PC-9 (cell line): ENCODE results near the gene FAM131B. TPM values are rescaled to one million over a fixed set of nuclear protein-coding genes. Genes with fewer than 3 reads are reported as not detected.
A peak's percentile ranks its signal among the peaks of the same experiment; 100 is the strongest.

Experiments
- BruUV-seq: library from RNA; stranded (reverse); fragments of 400-500 nt; replicated peaks from 2 replicates; lab custom pipeline; 2021; lab: Mats Ljungman, UMichigan
- CTCF ChIA-PET: fragments of 300-600 bp; sonication (Branson Sonifier 250); formaldehyde crosslinking; loops from one replicate; lab custom pipeline; 2022; ENCODE audit warnings: antibody characterized with exemption; lab: Charles Lee
- POLR2A ChIA-PET: fragments of 300-600 bp; sonication (Branson Sonifier 250); formaldehyde crosslinking; loops from one replicate; lab custom pipeline; 2022; ENCODE audit warnings: antibody characterized with exemption; ENCODE audit not compliant: unreplicated experiment; lab: Charles Lee
- DNase-seq, 2 experiments: peaks; one replicate each; pipeline versions ENCODE4 v3.0.0 to v3.0.0-alpha.2; 2015 to 2022; ENCODE audit warnings: mixed read lengths in 1 of 2
- H2AFZ ChIP-seq: fragments of 200-600 bp; sonication (generic); 2 replicates; pipeline ENCODE4 v1.8.1; 2017; ENCODE audit warnings: antibody characterized with exemption
- H3F3A ChIP-seq: fragments of 200-600 bp; sonication (generic); 2 replicates; pipeline ENCODE4 v1.8.1; 2017; ENCODE audit warnings: antibody characterized with exemption, mild to moderate bottlenecking, low read depth; ENCODE audit not compliant: insufficient read depth
- H3K27ac ChIP-seq: fragments of 200-600 bp; sonication (generic); 2 replicates; pipeline ENCODE4 v1.6.1; 2016; ENCODE audit warnings: mixed run types
- H3K27me3 ChIP-seq: fragments of 200-600 bp; sonication (generic); 2 replicates; pipeline ENCODE4 v1.6.1; 2016; ENCODE audit warnings: low read depth, mixed run types; ENCODE audit not compliant: insufficient read depth
- H3K36me3 ChIP-seq: fragments of 200-600 bp; sonication (generic); 2 replicates; pipeline ENCODE4 v1.6.1; 2016; ENCODE audit warnings: low read depth, mixed run types
- H3K4me1 ChIP-seq: fragments of 200-600 bp; sonication (generic); replicated peaks from 2 replicates; pipeline ENCODE4 v1.6.1; 2016; ENCODE audit warnings: mixed run types; ENCODE audit not compliant: insufficient read depth
- H3K4me2 ChIP-seq: fragments of 200-600 bp; sonication (generic); 2 replicates; pipeline ENCODE4 v1.6.1; 2017; ENCODE audit warnings: mixed run types
- H3K4me3 ChIP-seq: fragments of 200-600 bp; sonication (generic); 2 replicates; pipeline ENCODE4 v1.6.1; 2016; ENCODE audit warnings: mixed run types
- H3K79me2 ChIP-seq: fragments of 200-600 bp; sonication (generic); 2 replicates; pipeline ENCODE4 v1.6.1; 2017; ENCODE audit warnings: low read depth, mixed run types
- H3K9me2 ChIP-seq: fragments of 200-600 bp; sonication (generic); 2 replicates; pipeline ENCODE4 v1.8.1; 2017; ENCODE audit warnings: mild to moderate bottlenecking; ENCODE audit not compliant: insufficient read depth
- H3K9me3 ChIP-seq: fragments of 200-600 bp; sonication (generic); 2 replicates; pipeline ENCODE4 v1.8.1; 2016; ENCODE audit warnings: low read depth; ENCODE audit not compliant: insufficient read depth
- H4K20me1 ChIP-seq: fragments of 200-600 bp; sonication (generic); 2 replicates; pipeline ENCODE4 v1.8.1; 2017; ENCODE audit not compliant: insufficient read depth
- EZH2 ChIP-seq: fragments of 200-600 bp; sonication (generic); IDR thresholded peaks from 2 replicates; pipeline ENCODE4 v1.8.0; 2017; ENCODE audit warnings: antibody characterized with exemption, low read depth
- intact Hi-C: fragments of 100-400 bp; cut with micrococcal nuclease; formaldehyde crosslinking; loops from one replicate; pipeline ENCODE4 v1.10.0; 2022; ENCODE audit not compliant: unreplicated experiment
- microRNA-seq: library from miRNA; unstranded; fragments of <30 nt; microRNA quantifications from one replicate; pipeline ENCODE4 v1.2.0, GENCODE V29; 2021; ENCODE audit warnings: borderline number of aligned reads, borderline replicate concordance
- total RNA-seq: library from RNA; stranded (reverse); gene quantifications from 2 replicates; pipeline ENCODE4 v1.2.3, GENCODE V29; 2021
- TF ChIP-seq, protein P1 (sequence below): fragments of 200-600 bp; sonication (generic); conservative IDR thresholded peaks from 2 replicates; pipeline ENCODE4 v1.6.1; 2017; ENCODE audit warnings: mixed run types, antibody characterized with exemption, mild to moderate bottlenecking, moderate library complexity

The FAM131B gene
- total RNA-seq, 1 experiment from 2014 or later = 0.65 TPM

DNA sequence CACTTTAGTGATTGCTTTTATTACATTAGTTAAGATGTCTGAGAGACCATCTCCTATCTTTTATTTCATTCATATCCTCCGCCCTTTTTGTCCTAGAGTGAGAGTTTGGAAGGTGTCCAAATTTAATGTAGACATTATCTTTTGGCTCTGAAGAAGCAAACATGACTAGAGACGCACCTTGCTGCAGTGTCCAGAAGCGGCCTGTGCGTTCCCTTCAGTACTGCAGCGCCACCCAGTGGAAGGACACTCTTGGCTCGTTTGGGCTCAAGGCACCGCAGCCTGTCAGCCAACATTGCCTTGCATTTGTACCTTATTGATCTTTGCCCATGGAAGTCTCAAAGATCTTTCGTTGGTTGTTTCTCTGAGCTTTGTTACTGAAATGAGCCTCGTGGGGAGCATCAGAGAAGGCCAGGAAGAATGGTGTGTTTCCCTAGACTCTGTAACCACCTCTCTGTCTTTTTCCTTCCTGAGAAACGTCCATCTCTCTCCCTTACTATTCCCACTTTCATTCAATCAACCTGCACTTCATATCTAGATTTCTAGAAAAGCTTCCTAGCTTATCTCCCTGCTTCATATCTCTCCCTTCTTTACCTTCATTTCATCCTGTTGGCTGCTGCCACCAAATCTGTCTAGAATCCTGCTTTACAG is 57.0 kb downstream of the FAM131B start:
- TF ChIP-seq, protein P1, sequence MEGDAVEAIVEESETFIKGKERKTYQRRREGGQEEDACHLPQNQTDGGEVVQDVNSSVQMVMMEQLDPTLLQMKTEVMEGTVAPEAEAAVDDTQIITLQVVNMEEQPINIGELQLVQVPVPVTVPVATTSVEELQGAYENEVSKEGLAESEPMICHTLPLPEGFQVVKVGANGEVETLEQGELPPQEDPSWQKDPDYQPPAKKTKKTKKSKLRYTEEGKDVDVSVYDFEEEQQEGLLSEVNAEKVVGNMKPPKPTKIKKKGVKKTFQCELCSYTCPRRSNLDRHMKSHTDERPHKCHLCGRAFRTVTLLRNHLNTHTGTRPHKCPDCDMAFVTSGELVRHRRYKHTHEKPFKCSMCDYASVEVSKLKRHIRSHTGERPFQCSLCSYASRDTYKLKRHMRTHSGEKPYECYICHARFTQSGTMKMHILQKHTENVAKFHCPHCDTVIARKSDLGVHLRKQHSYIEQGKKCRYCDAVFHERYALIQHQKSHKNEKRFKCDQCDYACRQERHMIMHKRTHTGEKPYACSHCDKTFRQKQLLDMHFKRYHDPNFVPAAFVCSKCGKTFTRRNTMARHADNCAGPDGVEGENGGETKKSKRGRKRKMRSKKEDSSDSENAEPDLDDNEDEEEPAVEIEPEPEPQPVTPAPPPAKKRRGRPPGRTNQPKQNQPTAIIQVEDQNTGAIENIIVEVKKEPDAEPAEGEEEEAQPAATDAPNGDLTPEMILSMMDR = peak; percentile 91
- TF ChIP-seq EZH2 = no peak
- H2AFZ ChIP-seq = no peak overlapping the region
- intact Hi-C loops = loop anchor here (1.0 to 2.0 kb wide), 5 partner anchors 65 to 297 kb away; partner anchors contain the start of gene ZYX
- no peaks in the 10 kb centered on the region for H3K4me1 ChIP-seq
- CTCF ChIA-PET = interaction anchor here (0.7 to 1.0 kb wide), 2 partner anchors 17 to 65 kb away, joined by 4 to 10 read pairs; partner anchors contain the start of gene CASP2
- no peaks in the 10 kb centered on the region for H3K9me3 ChIP-seq
- H3K79me2 ChIP-seq = no peaks in the 10 kb centered on the region
- H3F3A ChIP-seq = peaks cover 47% of the 10 kb centered on the region; the same call in 1 of the 2 replicates
- peaks cover 47% of the 10 kb centered on the region for H3K36me3 ChIP-seq
- H3K4me2 ChIP-seq = no peak overlapping the region
- POLR2A ChIA-PET = no interaction called here
- no peaks in the 10 kb centered on the region for H3K9me2 ChIP-seq
- H3K27me3 ChIP-seq = no peaks in the 10 kb centered on the region
- H3K4me3 ChIP-seq = no peak overlapping the region
- DNase-seq = peak in 1 of 2 experiments; percentile 72
- H4K20me1 ChIP-seq = 0 out of 2 replicates have a peak, but pooled peaks cover 4% of the 10 kb centered on the region
- H3K27ac ChIP-seq = no peak overlapping the region
- BruUV-seq = no TSS peak

DNA sequence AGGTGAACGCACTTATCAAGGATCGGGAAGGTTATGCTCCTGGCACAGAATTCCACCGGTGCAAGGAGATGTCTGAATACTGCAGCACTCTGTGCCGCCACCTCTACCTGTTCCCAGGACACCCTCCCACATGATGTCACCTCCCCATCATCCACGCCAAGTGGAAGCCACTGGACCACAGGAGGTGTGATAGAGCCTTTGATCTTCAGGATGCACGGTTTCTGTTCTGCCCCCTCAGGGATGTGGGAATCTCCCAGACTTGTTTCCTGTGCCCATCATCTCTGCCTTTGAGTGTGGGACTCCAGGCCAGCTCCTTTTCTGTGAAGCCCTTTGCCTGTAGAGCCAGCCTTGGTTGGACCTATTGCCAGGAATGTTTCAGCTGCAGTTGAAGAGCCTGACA is 57.6 kb downstream of the FAM131B start:
- no peak overlapping the region for H3K4me2 ChIP-seq
- H3K9me3 ChIP-seq = no peaks in the 10 kb centered on the region
- H2AFZ ChIP-seq = no peak overlapping the region
- intact Hi-C loops = loop anchor here (1.0 to 2.0 kb wide), 5 partner anchors 65 to 297 kb away; partner anchors contain the start of gene ZYX
- peaks cover 48% of the 10 kb centered on the region; the same call in 1 of the 2 replicates for H3F3A ChIP-seq
- no peak for DNase-seq
- H3K4me3 ChIP-seq = no peak overlapping the region
- ChIA-PET CTCF (interaction anchor here (0.7 to 1.0 kb wide), 2 partner anchors 17 to 64 kb away, joined by 4 to 10 read pairs; partner anchors contain the start of gene CASP2), POLR2A (no interaction called here)
- H4K20me1 ChIP-seq = 0 out of 2 replicates have a peak, but pooled peaks cover 4% of the 10 kb centered on the region
- no peaks in the 10 kb centered on the region for H3K9me2 ChIP-seq
- no peaks in the 10 kb centered on the region for H3K27me3 ChIP-seq
- H3K4me1 ChIP-seq = no peaks in the 10 kb centered on the region
- TF ChIP-seq, protein P1 = no peak
- no peak for TF ChIP-seq EZH2
- peaks cover 53% of the 10 kb centered on the region for H3K36me3 ChIP-seq
- no peak overlapping the region for H3K27ac ChIP-seq
- no TSS peak for BruUV-seq
- no peaks in the 10 kb centered on the region for H3K79me2 ChIP-seq

DNA sequence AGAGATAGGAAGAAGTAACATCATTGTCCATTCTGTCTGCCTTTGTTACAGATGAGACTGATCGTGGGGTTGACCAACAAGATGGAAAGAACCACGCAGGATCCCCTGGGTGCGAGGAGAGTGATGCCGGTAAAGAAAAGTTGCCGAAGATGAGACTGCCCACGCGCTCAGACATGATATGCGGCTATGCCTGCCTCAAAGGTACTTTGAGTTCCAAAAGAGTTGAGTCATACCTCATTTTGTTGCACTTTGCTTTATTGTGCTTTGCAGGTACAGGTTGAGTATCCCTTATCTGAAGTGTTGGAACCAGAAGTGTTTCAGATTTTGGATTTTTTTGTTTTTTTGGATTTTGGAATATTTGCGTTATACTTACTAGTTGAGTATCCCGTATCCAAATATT is 58.8 kb downstream of the FAM131B start:
- no peak overlapping the region for H3K4me3 ChIP-seq
- no peaks in the 10 kb centered on the region for H3K9me2 ChIP-seq
- no peak for DNase-seq
- no peaks in the 10 kb centered on the region for H3K4me1 ChIP-seq
- H4K20me1 ChIP-seq = 0 out of 2 replicates have a peak, but pooled peaks cover 4% of the 10 kb centered on the region
- no peaks in the 10 kb centered on the region for H3K9me3 ChIP-seq
- peaks cover 51% of the 10 kb centered on the region; the same call in 1 of the 2 replicates for H3F3A ChIP-seq
- no TSS peak for BruUV-seq
- intact Hi-C loops = loop anchor here (2.0 kb wide), 2 partner anchors 77 to 113 kb away; partner anchors contain the start of gene ZYX
- CTCF ChIA-PET = no interaction called here
- H3K4me2 ChIP-seq = no peak overlapping the region
- H3K79me2 ChIP-seq = no peaks in the 10 kb centered on the region
- no peaks in the 10 kb centered on the region for H3K27me3 ChIP-seq
- POLR2A ChIA-PET = no interaction called here
- H3K27ac ChIP-seq = no peak overlapping the region
- H2AFZ ChIP-seq = no peak overlapping the region
- TF ChIP-seq EZH2 = no peak
- TF ChIP-seq, protein P1 = no peak
- H3K36me3 ChIP-seq = peaks cover 63% of the 10 kb centered on the region

Small RNA genes within 50 kb of the gene (microRNA-seq; reads per million reads assigned to microRNA genes)
- gene MIR6892 = 2.0 reads per million

Other genes starting within 250 kb of the FAM131B start
- gene PIP, start 230.6 kb downstream of the FAM131B start, total RNA-seq = not detected in 2 replicates
- gene TAS2R39, start 179.3 kb downstream of the FAM131B start, total RNA-seq = not detected in 2 replicates
- not detected in 2 replicates for gene TAS2R40, start 140.7 kb downstream of the FAM131B start, total RNA-seq
- 239 and 244 TPM in 2 replicates for gene GSTK1, start 99.3 kb downstream of the FAM131B start, total RNA-seq
- gene TMEM139, start 77.8 kb downstream of the FAM131B start, total RNA-seq = 89.7 and 131 TPM in 2 replicates
- 52.7 and 67.2 TPM in 2 replicates for gene CASP2, start 74.4 kb downstream of the FAM131B start, total RNA-seq
- 0.15 TPM in 1 of 2 replicates, not detected in the other for gene CLCN1, start 46.6 kb downstream of the FAM131B start, total RNA-seq
- 145 and 167 TPM in 2 replicates for gene ZYX, start 18.6 kb upstream of the FAM131B start, total RNA-seq
- gene EPHA1, start 46.1 kb upstream of the FAM131B start, total RNA-seq = 35.5 and 39.3 TPM in 2 replicates
- not detected in 2 replicates for gene TAS2R60, start 80.7 kb upstream of the FAM131B start, total RNA-seq
- gene TAS2R41, start 115.2 kb upstream of the FAM131B start, total RNA-seq = not detected in 2 replicates
- gene CTAGE15, start 209.1 kb upstream of the FAM131B start, total RNA-seq = 0.20 TPM in 1 of 2 replicates, not detected in the other